K562 (cell line): ENCODE data around the gene SHISA4. TPM values are rescaled to one million over a fixed set of nuclear protein-coding genes. Genes with fewer than 3 reads are reported as not detected.

Source experiments
- ATAC-seq: fragments of 200-7000 bp; cut with Tn5 transposase; 3 replicates; pipeline ENCODE4 v1.9.1; 2020; ENCODE audit warnings: moderate library complexity
- BruUV-seq: library from RNA; stranded (reverse); fragments of 400-500 nt; replicated peaks from 2 replicates; lab custom pipeline; 2021; lab: Mats Ljungman, UMichigan
- CTCF ChIA-PET: fragments of 300-600 bp; formaldehyde crosslinking; extraction: SDS; loops from one replicate; lab custom pipeline; 2021; ENCODE audit warnings: low intra/inter-chr PET ratio; lab: Yijun Ruan, JAX
- POLR2A ChIA-PET: fragments of 300-600, 350-650 bp; sonication (Branson Sonifier 250); formaldehyde crosslinking; extraction: SDS; loops from one replicate; lab custom pipeline; 2021; ENCODE audit warnings: antibody characterized with exemption, inconsistent platforms; lab: Yijun Ruan, JAX
- DNase-seq, 4 experiments: peaks; one replicate each; pipeline versions ENCODE4 v3.0.0 to v3.0.0-alpha.2; 2011 to 2018; ENCODE audit warnings: low spot score in 3 of 4, mixed read lengths in 3 of 4; ENCODE audit errors: extremely low read depth in 1 of 4
- FAIRE-seq: peaks from 2 replicates; lab custom pipeline; 2011; peaks lifted over from hg19 to GRCh38; lab: Jason Lieb, UNC
- H2AFZ ChIP-seq: 2 replicates; pipeline ENCODE4 v1.6.0; 2011; ENCODE audit warnings: low read depth, low read length, control low read depth, inconsistent platforms
- H3K27ac ChIP-seq: fragments of 200-600 bp; 3 replicates; pipeline ENCODE4 v1.8.0; 2011; ENCODE audit warnings: low read depth, mild to moderate bottlenecking, control low read depth, inconsistent platforms, low read length, moderate library complexity, mixed read lengths; ENCODE audit errors: extremely low read depth
- H3K27me3 ChIP-seq, 2 experiments: fragments of 300-600 bp in 1 of 2; 2 replicates in 1 of 2; 3 replicates in 1 of 2; pipeline versions ENCODE4 v1.6.0 to v1.8.0; 2011; ENCODE audit warnings: inconsistent platforms in 2 of 2, low read length in 2 of 2, mild to moderate bottlenecking in 1 of 2, mixed read lengths in 1 of 2, moderate library complexity in 1 of 2; ENCODE audit not compliant: control insufficient read depth in 2 of 2, insufficient read depth in 2 of 2
- H3K36me3 ChIP-seq: fragments of 300-600 bp; 3 replicates; pipeline ENCODE4 v1.8.0; 2011; ENCODE audit warnings: mild to moderate bottlenecking, low read length, inconsistent platforms; ENCODE audit not compliant: control insufficient read depth, insufficient read depth
- H3K4me1 ChIP-seq, 2 experiments: fragments of 200-600 bp in 1 of 2; replicated peaks in 1 of 2; 2 replicates in 1 of 2; 3 replicates in 1 of 2; pipeline versions ENCODE4 v1.5.1 to v1.8.0; 2011; ENCODE audit warnings: inconsistent platforms in 2 of 2, low read length in 2 of 2, mild to moderate bottlenecking in 1 of 2, mixed read lengths in 1 of 2, moderate library complexity in 1 of 2; ENCODE audit not compliant: control insufficient read depth in 2 of 2, insufficient read depth in 2 of 2
- H3K4me2 ChIP-seq: 2 replicates; pipeline ENCODE4 v1.6.1; 2011; ENCODE audit warnings: low read length, control low read depth, inconsistent platforms, mixed read lengths; ENCODE audit not compliant: insufficient read depth
- H3K4me3 ChIP-seq: fragments of 200-600 bp; sonication (generic), shearing (Covaris generic); 2 replicates; pipeline ENCODE4 v1.5.1; 2016; ENCODE audit warnings: control low read depth, inconsistent platforms
- H3K79me2 ChIP-seq: fragments of 200-600 bp; 3 replicates; pipeline ENCODE4 v1.8.0; 2011; ENCODE audit warnings: low read length, inconsistent platforms; ENCODE audit not compliant: control insufficient read depth, insufficient read depth
- H3K9ac ChIP-seq, 2 experiments: 2 replicates each; pipeline versions ENCODE4 v1.6.0 to v1.6.1; 2011; ENCODE audit warnings: low read depth in 2 of 2, low read length in 2 of 2, control low read depth in 1 of 2, inconsistent platforms in 1 of 2, mild to moderate bottlenecking in 1 of 2, mixed read lengths in 1 of 2; ENCODE audit not compliant: insufficient read depth in 1 of 2
- H3K9me1 ChIP-seq: one replicate; pipeline ENCODE4 v1.6.0; 2011; ENCODE audit warnings: inconsistent platforms, mild to moderate bottlenecking, low read length, moderate library complexity; ENCODE audit not compliant: control insufficient read depth, insufficient read depth
- H3K9me3 ChIP-seq: replicated peaks from 2 replicates; pipeline ENCODE4 v1.5.1; 2011; ENCODE audit warnings: low read depth, low read length, inconsistent platforms; ENCODE audit not compliant: control insufficient read depth, insufficient read depth
- H4K20me1 ChIP-seq: replicated peaks from 2 replicates; pipeline ENCODE4 v1.6.1; 2011; ENCODE audit warnings: low read length, inconsistent platforms, mixed read lengths; ENCODE audit not compliant: control insufficient read depth, insufficient read depth
- ATF3 ChIP-seq, 2 experiments: fragments of 450-650 bp in 1 of 2; sonication (generic) in 1 of 2; formaldehyde crosslinking in 1 of 2; IDR thresholded peaks in 1 of 2; conservative IDR thresholded peaks in 1 of 2; 2 replicates each; pipeline versions ENCODE4 v1.6.1 to v1.8.1; 2016 to 2023; ENCODE audit warnings: mild to moderate bottlenecking in 2 of 2, moderate library complexity in 2 of 2, inconsistent platforms in 1 of 2, missing genetic modification reagents in 1 of 2
- CEBPB ChIP-seq: fragments of 450-650 bp; IDR thresholded peaks from 2 replicates; pipeline ENCODE4 v1.6.1; 2016; ENCODE audit warnings: missing genetic modification characterization, missing compliant biosample characterization
- TEAD1 ChIP-seq, 2 experiments: fragments of 450-650 bp in 1 of 2; sonication (generic) in 1 of 2; formaldehyde crosslinking; IDR thresholded peaks; 2 replicates each; pipeline versions ENCODE4 v1.4.0 to v1.8.0; 2020 to 2022; ENCODE audit warnings: mild to moderate bottlenecking in 2 of 2, missing genetic modification reagents in 1 of 2
- ZNF347 ChIP-seq: fragments of 450-650 bp; formaldehyde crosslinking; IDR thresholded peaks from 2 replicates; pipeline ENCODE4 v1.4.0; 2020; ENCODE audit warnings: low read depth, mild to moderate bottlenecking, moderate library complexity
- WGBS: fragments of 100-300 bp; shearing (Covaris generic); methylation state at CpG from one replicate; pipeline ENCODE4 v1.1.6; 2016; ENCODE audit warnings: low coverage, mixed read lengths; ENCODE audit not compliant: insufficient coverage; ENCODE audit errors: missing lambda C conversion rate; 5-methylcytosine and 5-hydroxymethylcytosine counted together
- in situ Hi-C: fragments of 300-500 bp; cut with MboI; formaldehyde crosslinking; loops from 4 replicates; pipeline ENCODE4 v1.15.0; 2018; ENCODE audit warnings: inconsistent platforms, mixed read lengths
- intact Hi-C: fragments of 100-400 bp; cut with micrococcal nuclease; formaldehyde crosslinking; loops from 2 replicates; pipeline ENCODE4 v1.14.2; 2022
- polyA plus RNA-seq, 8 experiments: library from polyadenylated mRNA; depleted of rRNA in 4 of 8; stranded (reverse) in 5 of 8; unstranded in 3 of 8; fragments of >200 nt; fragmentation: Nextera tagmentation in 2 of 8; fragmentation: Illumina TruSeq in 1 of 8; extraction: Ambion mirVana in 2 of 8; extraction: Trizol in 1 of 8; gene quantifications; 2 replicates each; pipeline versions ENCODE4 v1.2.1 to v1.2.3, GENCODE V29; 2011 to 2014; ENCODE audit warnings: inconsistent platforms in 1 of 8, missing spikeins in 1 of 8
- total RNA-seq, 7 experiments: library from RNA; depleted of rRNA in 6 of 7; stranded (reverse); fragments of >200 nt in 6 of 7; fragmentation: Illumina TruSeq in 2 of 7; extraction: Trizol in 2 of 7; gene quantifications; 2 replicates each; pipeline versions ENCODE4 v1.2.1 to v1.2.3, GENCODE V29; 2011 to 2021; ENCODE audit warnings: low replicate concordance in 1 of 7

Gene SHISA4
- total and polyA plus RNA-seq, 9 of the 15 experiments (the other 6 are each of a cell fraction or from before 2014, with no cell fraction given) = 0.15 to 0.95 (median 0.68) TPM; not detected in 2

- CTCF ChIA-PET = no interaction called here
- intact Hi-C loops (no loop called here), in situ Hi-C loops (no loop called here)
- DNase-seq (no peak), ATAC-seq (no peak)
- Histone ChIP-seq H3K27me3 (no peaks in the 10 kb centered on the region), H3K4me2 (no peak overlapping the region), H3K27ac (no peak overlapping the region), H2AFZ (no peak overlapping the region), H3K4me1 (peaks cover 4 to 17% of the 10 kb centered on the region in 2 experiments; a peak in 4 of 5 replicates), H3K9ac (no peak overlapping the region), H3K79me2 (peaks cover 95% of the 10 kb centered on the region), H3K9me1 (no peaks in the 10 kb centered on the region), H3K36me3 (peaks cover 49% of the 10 kb centered on the region), H4K20me1 (peaks cover 14% of the 10 kb centered on the region), H3K4me3 (no peak overlapping the region), H3K9me3 (no peaks in the 10 kb centered on the region)
- 98% methylated on average over 2 of the region's 2 CpGs for WGBS
- POLR2A ChIA-PET = interaction anchor here (0.7 to 1.2 kb wide), 5 partner anchors 11 to 360 kb away, joined by 3 to 4 read pairs (median 3); partner anchors contain the start of gene IPO9
- BruUV-seq = no TSS peak
- no peak for TF ChIP-seq TEAD1 (CRISPR knock-in tag; IDR thresholded peaks at IDR 0.05)
- peak; percentile 56 for TF ChIP-seq CEBPB (tag)
- TF ChIP-seq, all 486 proteins: peak for 1
- no peak for FAIRE-seq
Measured at GRCh38 chr1:201842472-201843027, 46.1 kb upstream of the SHISA4 start.

DNA sequence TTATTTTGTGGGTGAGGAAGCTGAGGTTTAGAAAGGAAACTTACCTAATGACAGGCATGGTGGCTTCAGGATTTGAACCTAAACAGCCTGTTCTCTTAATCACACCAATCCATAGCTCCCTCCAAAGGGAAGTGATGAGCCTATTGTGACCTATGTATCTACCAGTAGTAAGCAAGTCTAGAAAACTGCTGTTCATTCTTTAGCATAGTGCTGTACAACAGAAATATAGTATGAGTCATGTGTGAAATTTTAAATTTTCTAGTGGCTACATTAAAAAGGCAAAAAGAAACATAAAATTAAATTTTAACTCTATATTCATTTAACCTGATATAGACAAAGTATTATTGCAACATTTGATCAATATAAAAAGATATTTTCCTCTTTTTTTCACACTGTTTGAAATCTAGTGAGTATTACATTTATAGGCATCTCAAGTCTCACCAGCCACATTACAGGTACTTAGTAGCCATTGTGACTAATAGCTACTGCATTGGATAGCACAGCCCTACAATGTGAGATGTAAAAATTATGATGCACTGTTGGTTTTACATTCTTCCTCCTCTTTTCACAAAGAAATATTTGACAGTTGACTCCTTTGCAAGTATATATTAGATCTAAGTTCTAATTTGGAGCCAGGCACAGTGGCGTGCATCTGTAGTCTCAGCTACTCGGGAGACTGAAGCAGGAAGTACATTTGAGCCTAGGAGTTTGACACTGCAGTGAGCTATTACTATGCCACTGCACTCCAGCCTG lies 43.2 kb upstream of the SHISA4 start:
- in situ Hi-C loops (no loop called here), intact Hi-C loops (no loop called here)
- Histone ChIP-seq H3K9me1 (no peaks in the 10 kb centered on the region), H3K4me2 (no peak overlapping the region), H3K79me2 (peaks cover 76% of the 10 kb centered on the region), H3K4me3 (no peak overlapping the region), H3K27me3 (no peaks in the 10 kb centered on the region), H3K27ac (no peak overlapping the region), H4K20me1 (peaks cover 14% of the 10 kb centered on the region), H3K4me1 (peaks cover 0 to 11% of the 10 kb centered on the region in 2 experiments; a peak in 3 of 5 replicates), H2AFZ (no peak overlapping the region), H3K36me3 (peaks cover 66% of the 10 kb centered on the region), H3K9me3 (no peaks in the 10 kb centered on the region), H3K9ac (no peak overlapping the region)
- ATAC-seq (peak; percentile 25; the same call in 1 of the 3 replicates), DNase-seq (no peak), FAIRE-seq (no peak)
- TF ChIP-seq ZNF347 (CRISPR knock-in tag) (no peak), ATF3 (IDR thresholded peaks at IDR 0.05) (0 out of 2 replicates have a peak, but pooled peaks have one; percentile 15), ATF3 (CRISPR knock-in tag; conservative IDR thresholded peaks at IDR 0.05) (no peak)
- 85% methylated on average over 2 of the region's 2 CpGs for WGBS
- ChIA-PET POLR2A (interaction anchor here (0.5 to 1.3 kb wide), 7 partner anchors 8 to 260 kb away, joined by 3 to 5 read pairs (median 3); partner anchors contain the start of gene IPO9), CTCF (no interaction called here)
- BruUV-seq = no TSS peak
